Breast epithelium (tissue), 3 donors: ENCODE measurements around the gene PRKN.

Experiments
- POLR2A ChIP-seq: fragments of 450-650 bp; IDR thresholded peaks from one replicate; pipeline ENCODE4 v1.6.1; 2016; ENCODE audit warnings: antibody characterized with exemption, mild to moderate bottlenecking, moderate library complexity
- POLR2AphosphoS5 ChIP-seq, 3 donors: sonication (generic); formaldehyde crosslinking; IDR thresholded peaks; one replicate each; pipeline ENCODE4 v1.6.1; 2017; ENCODE audit warnings: antibody characterized with exemption in 3 of 3

DNA sequence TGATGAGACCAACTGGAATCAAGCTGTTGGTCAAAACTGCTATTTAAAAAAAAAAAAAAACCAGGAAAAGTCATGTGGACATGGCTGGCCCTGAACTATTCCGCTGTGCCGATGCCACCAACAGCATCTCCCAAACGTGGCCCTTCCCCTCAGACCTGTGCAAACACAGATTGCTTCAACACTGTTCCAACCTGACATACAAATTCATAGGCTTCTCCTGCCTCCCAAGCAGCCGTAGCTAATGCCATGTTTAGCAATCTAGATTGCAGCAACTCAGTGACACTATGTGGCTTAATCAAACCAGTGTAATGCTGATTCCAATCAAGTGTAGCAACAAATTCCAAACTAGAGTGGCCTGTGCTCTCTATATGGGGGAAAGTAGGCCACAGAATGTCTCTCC lies 16.2 kb downstream of the PRKN start:
- TF ChIP-seq POLR2AphosphoS5 (IDR thresholded peaks at IDR 0.05) (no peak), POLR2A (no peak)
